ENCODE data around the gene FAM136A.

- TF ChIP-seq CTCF (IDR thresholded peaks at IDR 0.05) (no peak), ZFX (IDR thresholded peaks at IDR 0.05; ENCODE audit: borderline replicate concordance) (no peak)
These were observed 19.4 kb downstream of the FAM136A start for GRCh38 chr2:70282439-70282838.

Measured in 22Rv1 (cell line).